HG02943 (cell line): ENCODE results near the gene TOGARAM2.

Experiments
- ATAC-seq: cut with Tn5 transposase; IDR thresholded peaks from one replicate; pipeline ENCODE4 v1.9.1; 2021; ENCODE audit warnings: mild to moderate bottlenecking, low read depth, moderate library complexity; ENCODE audit not compliant: unreplicated experiment

The TOGARAM2 gene

DNA sequence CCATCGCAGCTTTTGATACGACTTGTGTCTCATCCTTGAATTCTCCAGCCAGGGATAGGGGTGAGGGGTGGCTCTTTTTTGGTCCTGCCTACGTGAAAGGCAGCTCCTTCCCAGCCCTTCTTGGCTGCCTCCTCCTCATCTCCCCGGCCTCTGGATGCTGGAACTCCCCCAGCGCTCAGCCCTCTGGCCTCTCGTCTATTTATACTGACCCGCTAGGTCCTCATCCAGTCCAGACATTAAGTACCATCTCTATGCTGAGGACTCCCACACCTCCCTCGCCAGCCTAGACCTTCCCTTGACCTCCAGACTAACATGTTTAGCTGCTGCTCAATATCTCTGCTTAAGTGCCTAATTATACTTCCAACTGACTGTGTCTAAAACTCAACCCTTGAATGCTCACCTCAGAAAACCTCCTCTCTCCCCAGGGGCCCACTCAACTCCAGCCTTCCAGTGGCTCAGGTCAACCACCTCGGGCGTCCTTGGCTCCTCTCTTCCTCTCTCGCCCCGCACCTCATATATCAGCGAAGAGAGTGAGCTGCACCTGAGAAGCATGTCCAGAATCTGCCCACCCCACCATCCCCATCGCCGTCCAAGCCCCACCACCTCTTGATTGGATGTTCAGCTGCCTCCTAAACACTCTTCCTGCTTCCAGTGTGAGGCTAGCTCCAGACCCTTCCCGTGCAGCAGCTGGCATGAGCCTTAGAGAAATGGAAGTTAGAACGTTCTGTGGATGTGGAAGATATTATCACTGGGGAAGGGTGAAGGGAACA lies 34.8 kb downstream of the TOGARAM2 start:
- no peak for ATAC-seq

DNA sequence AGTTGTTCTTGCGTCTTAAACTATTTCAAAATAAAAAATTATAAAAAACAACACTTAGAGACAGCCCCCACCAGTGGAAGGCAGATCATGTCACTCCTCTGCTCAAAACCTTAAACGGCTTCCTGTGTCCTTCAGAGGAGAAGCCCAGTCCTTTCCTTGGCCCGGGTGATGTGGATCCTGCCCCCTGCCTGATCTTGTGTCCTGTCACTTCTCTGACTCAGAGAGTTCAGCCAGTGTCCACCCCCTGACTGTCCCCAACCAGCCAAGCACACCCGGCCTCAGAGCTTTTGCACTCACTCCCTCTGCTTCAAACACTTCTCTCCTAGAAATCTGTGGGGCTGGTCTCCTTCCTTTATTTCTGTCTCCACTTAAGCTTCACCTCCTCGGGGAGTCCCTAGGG lies 35.4 kb downstream of the TOGARAM2 start:
- no peak for ATAC-seq

DNA sequence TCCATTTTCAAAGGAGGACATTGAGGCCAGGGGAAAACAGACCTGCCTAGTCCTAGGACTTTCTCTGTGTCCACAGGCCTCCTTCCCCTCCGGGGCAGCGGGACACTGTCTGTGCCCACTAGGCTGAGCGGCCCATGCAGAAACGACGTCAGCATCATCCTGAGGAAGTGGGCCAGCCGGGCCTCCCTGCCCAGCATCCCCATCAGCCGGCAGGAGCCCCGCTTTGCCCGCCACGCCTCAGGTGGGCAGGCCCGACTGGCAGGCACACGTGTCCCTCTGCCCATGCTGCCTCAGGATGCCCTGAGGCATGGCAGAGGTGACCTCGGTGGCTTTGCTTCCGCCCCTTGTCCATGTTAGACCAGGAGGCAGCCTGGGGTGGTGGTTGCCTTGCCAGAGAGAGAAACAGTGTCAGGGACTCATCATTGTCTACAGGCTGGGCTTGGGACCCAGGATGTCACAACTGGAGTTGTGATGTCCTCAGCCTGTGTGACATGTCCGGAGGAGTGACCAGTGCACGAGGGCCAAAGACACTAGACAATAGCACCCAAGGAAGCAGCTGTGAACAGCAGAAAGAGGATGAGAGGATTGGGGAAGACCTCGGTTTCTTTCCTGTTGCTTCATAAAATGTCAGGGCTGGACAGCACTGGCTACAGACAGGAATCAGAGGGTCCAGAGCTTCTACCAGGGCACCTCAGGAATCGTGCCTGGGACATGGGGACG lies 36.8 kb downstream of the TOGARAM2 start:
- no peak for ATAC-seq

DNA sequence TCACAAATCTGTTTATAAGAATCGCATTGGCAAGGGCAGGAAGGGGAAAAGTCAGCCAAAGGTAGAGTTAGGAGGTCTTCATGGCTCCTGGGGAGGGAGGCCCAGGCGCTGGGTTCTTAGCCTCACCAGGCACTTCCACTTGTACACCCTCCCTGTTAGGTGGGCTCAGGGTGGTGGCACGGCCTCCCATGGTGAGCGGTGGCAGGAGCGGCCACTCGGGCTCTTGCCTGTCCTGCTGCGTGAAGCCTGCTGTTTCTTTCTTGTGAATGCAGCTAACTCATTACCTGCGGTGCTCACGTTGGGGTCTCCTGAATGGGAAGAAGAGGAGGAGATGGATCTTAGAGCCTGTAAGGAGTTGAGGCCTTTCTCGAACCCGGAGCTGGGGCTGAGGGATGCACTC lies 40.8 kb downstream of the TOGARAM2 start:
- ATAC-seq: no peak

DNA sequence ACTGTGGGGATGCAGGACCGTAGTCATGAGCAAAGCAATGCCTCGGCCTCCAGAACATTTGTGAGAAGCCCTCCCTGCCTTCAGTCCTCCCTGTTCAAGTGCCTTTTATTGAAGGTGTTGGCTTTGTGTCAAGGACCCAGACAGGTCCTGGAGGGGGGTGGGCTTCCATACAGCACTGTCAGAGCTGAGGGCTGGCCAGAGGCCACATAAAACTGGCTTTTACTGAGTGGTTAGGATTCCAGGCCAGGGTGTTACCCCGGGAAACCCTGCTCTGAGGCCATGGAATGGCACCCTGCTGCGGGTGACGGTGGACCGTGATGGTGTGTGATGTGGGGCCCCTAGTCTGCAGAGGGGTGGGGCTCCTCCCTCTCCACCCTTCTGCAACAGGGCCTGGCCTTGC lies 41.6 kb downstream of the TOGARAM2 start:
- ATAC-seq: no peak

DNA sequence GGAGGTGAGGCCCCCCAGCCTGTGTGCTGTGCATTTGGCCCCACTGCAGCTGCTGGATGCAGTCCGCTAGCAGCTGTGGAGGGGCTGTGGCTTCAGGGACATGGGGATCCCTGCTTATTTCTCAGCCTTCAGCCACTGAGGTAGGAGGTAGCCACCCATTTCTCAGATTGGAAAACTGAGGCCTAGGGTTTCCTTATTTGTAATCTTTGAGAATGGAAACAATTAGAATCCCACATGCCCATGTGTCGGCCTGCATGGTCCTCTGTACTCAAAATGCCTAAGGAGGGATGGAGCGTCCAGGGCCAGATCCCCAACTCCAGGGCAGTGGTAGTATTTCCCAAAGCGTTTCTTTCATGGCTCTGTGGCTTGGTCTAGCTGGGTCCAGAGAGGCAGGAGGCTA lies 42.1 kb downstream of the TOGARAM2 start:
- ATAC-seq: no peak

- no peak for ATAC-seq
Measured at GRCh38 chr2:29024882-29025430, 43.9 kb downstream of the TOGARAM2 start.

DNA sequence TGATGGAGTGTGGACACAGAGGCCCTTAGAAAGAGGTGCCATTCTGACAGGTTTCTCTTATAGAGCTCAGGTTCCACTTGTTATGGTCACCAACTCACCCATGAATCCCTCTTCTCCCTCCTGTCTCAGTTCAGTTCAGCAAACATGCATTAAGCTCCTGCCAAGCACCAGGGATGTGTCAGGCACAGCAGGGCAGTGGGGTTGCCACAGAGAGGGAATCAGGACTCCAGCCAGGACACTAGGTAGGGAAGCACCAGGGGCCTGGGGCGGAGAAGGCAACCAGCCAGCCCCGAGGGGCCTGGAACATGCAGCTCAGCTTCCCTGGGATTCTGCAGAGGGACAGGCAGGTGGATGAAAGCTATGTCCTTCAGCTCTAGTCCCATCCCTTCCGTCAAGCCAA lies 44.6 kb downstream of the TOGARAM2 start:
- ATAC-seq: no peak

DNA sequence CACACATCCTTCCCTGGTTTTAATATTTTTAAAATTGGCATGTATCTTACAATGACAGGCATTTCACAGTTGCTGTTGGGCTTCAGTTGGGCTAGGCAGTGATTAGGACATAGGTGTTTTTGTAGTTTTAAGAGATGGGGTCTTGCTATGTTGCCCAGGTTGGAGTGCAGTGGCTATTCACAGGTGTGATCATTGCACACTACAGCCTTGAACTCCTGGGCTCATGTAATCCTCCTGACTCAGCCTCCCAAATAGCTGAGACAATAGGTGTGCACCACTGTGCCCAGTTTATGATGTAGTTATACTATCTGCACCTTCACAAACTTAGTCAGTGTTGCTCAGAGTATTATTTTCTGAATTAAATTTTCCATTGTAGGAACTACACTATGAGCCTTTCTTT lies 49.9 kb downstream of the TOGARAM2 start:
- ATAC-seq: no peak

GRCh38 chr2:29032189-29032588 lies 51.1 kb downstream of the TOGARAM2 start:
- ATAC-seq: no peak

GRCh38 chr2:29033172-29033571 lies 52.1 kb downstream of the TOGARAM2 start:
- no peak for ATAC-seq

GRCh38 chr2:29033656-29034055 lies 52.6 kb downstream of the TOGARAM2 start:
- no peak for ATAC-seq

DNA sequence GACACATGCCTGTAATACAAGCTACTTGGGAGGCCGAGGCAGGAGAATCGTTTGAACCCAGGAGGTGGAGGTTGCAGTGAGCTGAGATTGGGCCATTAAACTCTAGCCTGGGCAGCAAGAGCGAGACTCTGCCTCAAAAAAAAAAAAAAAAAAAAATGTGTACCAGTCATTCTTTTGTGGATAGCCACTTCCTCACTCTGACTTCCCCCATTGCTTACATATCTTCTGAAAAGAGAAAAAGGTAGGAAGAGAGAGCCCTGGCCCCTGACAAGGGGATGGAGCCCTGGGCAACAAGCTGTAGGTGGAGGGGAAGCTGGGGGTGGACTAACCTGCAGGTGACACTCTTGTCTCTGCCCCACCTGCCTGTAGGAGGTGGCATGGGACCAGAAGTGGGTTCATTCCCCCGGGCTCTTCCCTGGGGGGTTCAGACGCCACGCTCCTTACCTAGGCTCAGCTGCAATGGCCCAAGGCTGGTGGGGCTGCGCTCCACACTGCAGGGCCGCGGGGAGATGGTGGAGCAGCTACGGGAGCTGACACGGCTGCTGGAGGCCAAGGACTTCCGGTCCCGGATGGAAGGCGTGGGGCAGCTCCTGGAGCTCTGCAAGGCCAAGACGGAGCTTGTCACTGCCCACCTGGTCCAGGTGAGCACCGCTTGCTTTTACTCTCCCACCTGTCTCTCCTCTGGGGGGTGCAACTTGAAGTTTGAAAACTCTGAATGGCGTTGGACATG lies 54.1 kb downstream of the TOGARAM2 start:
- ATAC-seq: no peak

DNA sequence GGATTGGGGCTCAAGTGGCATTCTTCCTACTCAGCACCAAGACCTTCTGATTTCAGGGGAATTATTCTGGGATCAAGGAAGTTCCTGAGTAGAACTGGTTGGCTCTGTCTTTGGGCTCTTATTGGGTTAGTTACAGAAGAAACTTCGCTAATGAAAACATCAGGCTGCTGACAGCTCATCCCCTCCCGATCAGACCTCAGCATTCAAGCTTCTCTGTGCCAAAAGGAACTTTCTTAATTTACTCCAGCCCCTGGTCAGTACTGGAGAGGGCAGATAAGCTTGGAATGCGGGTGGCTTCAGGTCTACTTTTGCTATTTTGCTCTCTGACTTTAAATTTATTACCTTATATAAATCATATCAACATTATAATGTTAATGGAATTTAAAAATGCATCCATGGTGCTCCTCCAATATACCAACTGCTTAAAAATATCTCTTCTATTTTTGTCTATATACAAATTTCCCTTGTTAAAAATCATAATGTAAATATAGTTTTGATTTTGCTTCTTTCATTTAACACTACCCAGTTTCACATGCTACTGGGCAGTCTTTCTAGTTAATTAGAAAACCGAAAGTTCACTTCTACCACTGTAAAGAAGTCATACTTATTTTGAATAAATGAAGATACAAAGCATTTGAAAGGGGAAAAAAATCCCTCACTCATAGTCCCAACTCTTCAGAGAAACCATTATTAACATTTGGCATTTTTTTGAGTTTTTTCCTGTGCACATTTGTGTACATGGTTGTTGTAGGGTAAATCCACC lies 58.8 kb downstream of the TOGARAM2 start:
- ATAC-seq: no peak

- no peak for ATAC-seq
Measured at GRCh38 chr2:29040552-29040951, 59.5 kb downstream of the TOGARAM2 start.

DNA sequence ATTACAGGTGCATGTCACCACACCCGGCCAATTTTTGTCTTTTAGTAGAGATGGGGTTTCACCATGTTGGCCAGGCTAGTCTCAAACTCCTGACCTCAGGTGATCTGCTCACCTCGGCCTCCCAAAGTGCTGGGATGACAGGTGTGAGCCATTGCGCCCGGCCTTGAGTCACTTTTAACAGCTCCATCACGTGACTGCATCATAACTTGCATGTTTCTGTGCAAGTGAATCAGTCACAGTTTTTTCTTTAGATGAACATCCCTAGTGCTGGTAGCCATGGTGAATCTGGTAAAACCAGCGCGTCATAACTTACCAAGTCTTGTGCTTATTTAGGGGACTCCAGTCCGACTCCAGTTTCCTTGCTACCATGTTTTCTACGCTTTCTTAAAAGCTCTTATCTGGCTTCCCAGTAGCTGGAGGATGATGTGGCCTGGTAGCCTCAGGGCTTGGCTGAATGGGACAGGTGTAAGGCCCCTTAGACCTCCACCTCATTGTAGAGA lies 60.1 kb downstream of the TOGARAM2 start:
- no peak for ATAC-seq

DNA sequence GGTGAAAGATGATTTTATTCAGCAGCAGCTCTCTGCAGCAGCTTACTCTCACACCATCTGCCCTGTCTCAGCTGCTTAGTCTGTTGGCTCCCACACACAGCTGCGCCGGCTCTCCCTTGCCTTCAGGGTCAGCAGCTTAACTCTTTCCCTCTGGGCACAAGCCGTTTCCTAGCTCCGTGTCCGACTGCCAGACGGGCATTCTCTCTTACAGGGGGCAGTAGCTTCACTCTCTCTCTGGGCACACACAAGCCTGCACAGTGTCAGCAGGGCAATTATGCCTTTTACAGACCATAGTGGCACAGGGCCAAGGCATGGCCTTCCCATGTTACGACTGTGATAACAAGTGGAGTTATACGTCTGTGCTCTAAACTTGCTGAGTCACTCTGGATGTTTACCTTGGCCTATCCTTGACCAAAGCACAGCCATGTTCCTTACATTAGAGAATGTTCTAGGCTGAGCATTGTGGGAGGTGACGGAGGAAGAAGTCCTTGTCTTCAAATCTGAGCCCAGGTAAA lies 61.5 kb downstream of the TOGARAM2 start:
- no peak for ATAC-seq

DNA sequence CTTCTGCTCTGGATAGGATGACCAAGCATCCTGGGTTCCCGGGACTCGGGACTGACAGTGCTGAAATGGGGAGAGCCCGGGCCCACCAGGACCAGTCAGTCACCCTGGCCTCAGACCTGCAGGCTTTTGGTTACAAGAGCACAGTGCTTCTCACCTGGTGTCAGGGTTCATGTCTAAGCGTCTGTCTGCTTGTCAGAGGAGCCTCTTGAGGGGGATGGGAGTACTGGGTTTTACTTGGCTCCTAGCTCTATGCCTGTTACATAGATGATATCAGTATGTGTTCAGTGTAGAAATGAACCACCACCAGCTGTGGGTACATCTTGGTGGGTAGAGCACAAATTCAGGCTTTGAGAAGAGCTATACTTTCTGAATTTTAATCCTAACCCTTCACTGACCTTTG lies 63.4 kb downstream of the TOGARAM2 start:
- no peak for ATAC-seq

- ATAC-seq: no peak
Measured at GRCh38 chr2:29046321-29046720, 65.2 kb downstream of the TOGARAM2 start.
